ENCODE measurements around the gene C2. TPM values are rescaled to one million over a fixed set of nuclear protein-coding genes. Genes with fewer than 3 reads are reported as not detected.
A peak's percentile ranks its signal among the peaks of the same experiment; 100 is the strongest.

The C2 gene
- total RNA-seq, 2 donors from 2014 or later, result 12.3 to 30.0 TPM

GRCh38 chr6:31947864-31948263 lies 20.3 kb downstream of the C2 start:
- ATAC-seq (no peak), DNase-seq (no peak)
- intact Hi-C loops (cut with DNase I), result loop anchor here in 1 of 2 donors (5.0 kb wide), 1 partner anchor 41 kb away; no protein-coding TSS in a partner anchor

DNA sequence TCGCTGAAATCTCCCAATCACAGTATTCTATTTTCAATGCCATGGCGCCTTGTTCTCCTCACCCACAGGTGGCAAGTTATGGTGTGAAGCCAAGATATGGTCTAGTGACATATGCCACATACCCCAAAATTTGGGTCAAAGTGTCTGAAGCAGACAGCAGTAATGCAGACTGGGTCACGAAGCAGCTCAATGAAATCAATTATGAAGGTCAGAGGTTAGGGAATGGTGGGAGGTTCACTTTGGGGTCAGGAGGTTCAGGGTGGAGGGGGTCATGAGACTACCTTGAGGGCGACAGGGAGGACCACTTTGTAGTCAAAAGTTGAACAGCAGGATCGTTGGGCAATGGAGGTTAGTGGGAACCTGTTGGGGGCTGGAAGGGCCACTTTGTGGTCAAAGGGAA lies 20.8 kb downstream of the C2 start:
- no peak for DNase-seq
- intact Hi-C loops (cut with DNase I), result loop anchor here in 1 of 2 donors (5.0 kb wide), 1 partner anchor 41 kb away; no protein-coding TSS in a partner anchor
- no peak for ATAC-seq

DNA sequence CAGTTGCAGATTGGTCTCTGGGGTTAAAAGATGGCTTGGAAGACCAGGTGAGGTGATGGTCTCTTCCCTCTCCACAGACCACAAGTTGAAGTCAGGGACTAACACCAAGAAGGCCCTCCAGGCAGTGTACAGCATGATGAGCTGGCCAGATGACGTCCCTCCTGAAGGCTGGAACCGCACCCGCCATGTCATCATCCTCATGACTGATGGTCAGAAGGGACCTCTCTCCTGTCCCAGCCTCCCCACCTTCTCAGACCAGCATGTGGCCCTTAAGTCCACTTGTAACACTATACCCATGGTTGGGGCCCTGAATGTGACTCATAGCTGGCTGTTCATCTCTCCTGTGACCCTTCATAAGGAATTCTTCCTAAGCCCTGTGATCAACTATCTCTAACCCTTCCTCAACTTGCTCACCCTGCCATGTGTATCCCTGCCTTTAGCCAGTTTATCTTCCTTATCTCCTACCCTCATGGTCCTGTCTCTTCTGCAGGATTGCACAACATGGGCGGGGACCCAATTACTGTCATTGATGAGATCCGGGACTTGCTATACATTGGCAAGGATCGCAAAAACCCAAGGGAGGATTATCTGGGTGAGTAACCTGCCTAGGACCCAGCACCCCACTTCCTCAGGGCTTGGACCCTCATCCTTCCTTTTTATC lies 21.4 kb downstream of the C2 start:
- intact Hi-C loops (cut with DNase I), result loop anchor here in 1 of 2 donors (5.0 kb wide), 1 partner anchor 42 kb away; no protein-coding TSS in a partner anchor
- DNase-seq, result no peak
- ATAC-seq, result no peak

DNA sequence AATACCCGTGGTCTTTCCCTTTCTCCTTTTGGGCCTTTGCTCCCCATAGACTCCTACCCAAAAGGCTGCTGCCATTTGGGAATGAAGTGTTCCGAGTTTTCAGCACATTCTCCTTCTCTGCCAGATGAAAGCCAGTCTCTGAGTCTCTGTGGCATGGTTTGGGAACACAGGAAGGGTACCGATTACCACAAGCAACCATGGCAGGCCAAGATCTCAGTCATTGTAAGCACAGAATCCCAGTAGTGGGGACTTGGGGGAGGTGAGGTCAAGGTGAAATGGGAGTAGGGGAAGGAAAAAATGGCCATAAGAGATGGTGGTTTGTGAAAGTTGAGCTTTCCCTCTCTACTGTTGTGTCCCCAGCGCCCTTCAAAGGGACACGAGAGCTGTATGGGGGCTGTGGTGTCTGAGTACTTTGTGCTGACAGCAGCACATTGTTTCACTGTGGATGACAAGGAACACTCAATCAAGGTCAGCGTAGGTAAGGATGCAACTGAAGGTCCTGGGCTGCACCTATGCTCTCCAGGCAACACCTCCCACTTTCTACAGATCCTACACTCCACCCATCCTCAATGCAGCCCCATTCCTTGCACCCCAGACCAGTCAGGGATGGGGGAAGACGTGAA lies 22.5 kb downstream of the C2 start:
- intact Hi-C loops (cut with DNase I), result loop anchor here (5.0 to 10.0 kb wide), 2 partner anchors 43 to 265 kb away; partner anchors contain the start of gene LY6G5C (in 1 of the 2)
- DNase-seq (no peak), ATAC-seq (no peak)

GRCh38 chr6:31952140-31952805 lies 24.8 kb downstream of the C2 start:
- DNase-seq (peak; percentile 72), ATAC-seq (peak; percentile 49 to 54)
- intact Hi-C loops (cut with DNase I), result loop anchor here in 1 of 2 donors (10.0 kb wide), 1 partner anchor 267 kb away; the partner anchor contains the start of gene LY6G5C

DNA sequence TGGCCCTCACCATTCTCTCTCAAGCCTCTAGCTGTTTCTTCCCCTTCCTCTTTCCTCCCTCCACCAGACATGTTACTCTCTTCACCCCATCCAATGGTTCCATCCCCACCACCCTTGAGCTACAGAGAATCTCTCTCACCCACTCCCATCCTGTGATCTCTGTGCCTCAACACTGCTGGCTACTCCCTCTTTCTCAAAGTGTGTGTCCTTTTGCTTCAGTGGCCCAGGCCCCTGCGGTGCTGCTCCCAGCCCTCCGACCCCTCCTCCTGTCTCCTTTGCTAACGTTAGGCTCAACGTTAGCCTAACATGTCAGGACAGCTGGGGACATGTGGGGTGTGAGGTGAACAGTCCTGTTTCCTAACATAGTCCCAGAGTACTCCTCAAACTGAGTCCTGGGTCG lies 25.4 kb downstream of the C2 start:
- intact Hi-C loops (cut with DNase I), result loop anchor here in 1 of 2 donors (10.0 kb wide), 1 partner anchor 268 kb away; the partner anchor contains the start of gene LY6G5C
- ATAC-seq (no peak), DNase-seq (no peak)

DNA sequence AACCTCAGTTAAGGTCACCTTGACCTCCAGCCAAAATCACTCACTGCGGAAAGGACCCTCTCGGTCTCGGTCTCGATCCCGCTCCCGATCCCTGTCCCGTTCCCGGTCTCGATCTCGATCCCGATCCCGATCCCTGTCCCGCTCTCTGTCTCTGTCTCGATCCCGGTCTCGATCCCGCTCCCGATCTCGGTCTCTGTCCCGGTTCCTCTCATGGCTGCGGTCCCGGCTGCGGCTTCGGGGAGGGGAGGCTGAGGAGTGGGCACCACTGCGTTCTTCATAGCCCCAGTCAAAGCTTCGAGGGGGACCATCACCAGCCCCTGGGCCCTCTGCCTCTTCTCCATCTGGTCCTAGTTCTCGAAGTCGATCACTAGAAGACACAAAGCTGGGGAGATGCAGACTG lies 27.0 kb downstream of the C2 start:
- DNase-seq (no peak), ATAC-seq (no peak)
- intact Hi-C loops (cut with DNase I), result loop anchor here in 1 of 2 donors (10.0 kb wide), 1 partner anchor 270 kb away; the partner anchor contains the start of gene LY6G5C

- intact Hi-C loops (cut with DNase I), result loop anchor here in 1 of 2 donors (10.0 kb wide), 1 partner anchor 272 kb away; the partner anchor contains the start of gene LY6G5C
- ATAC-seq (no peak), DNase-seq (no peak)
Observed at GRCh38 chr6:31956796-31957195, 29.3 kb downstream of the C2 start.

- DNase-seq, result no peak
- peak in 1 of 2 donors; percentile 15 for ATAC-seq
- intact Hi-C loops (cut with DNase I), result loop anchor here in 1 of 2 donors (10.0 kb wide), 1 partner anchor 274 kb away; the partner anchor contains the start of gene LY6G5C
Observed at GRCh38 chr6:31958412-31958740, 30.9 kb downstream of the C2 start.

DNA sequence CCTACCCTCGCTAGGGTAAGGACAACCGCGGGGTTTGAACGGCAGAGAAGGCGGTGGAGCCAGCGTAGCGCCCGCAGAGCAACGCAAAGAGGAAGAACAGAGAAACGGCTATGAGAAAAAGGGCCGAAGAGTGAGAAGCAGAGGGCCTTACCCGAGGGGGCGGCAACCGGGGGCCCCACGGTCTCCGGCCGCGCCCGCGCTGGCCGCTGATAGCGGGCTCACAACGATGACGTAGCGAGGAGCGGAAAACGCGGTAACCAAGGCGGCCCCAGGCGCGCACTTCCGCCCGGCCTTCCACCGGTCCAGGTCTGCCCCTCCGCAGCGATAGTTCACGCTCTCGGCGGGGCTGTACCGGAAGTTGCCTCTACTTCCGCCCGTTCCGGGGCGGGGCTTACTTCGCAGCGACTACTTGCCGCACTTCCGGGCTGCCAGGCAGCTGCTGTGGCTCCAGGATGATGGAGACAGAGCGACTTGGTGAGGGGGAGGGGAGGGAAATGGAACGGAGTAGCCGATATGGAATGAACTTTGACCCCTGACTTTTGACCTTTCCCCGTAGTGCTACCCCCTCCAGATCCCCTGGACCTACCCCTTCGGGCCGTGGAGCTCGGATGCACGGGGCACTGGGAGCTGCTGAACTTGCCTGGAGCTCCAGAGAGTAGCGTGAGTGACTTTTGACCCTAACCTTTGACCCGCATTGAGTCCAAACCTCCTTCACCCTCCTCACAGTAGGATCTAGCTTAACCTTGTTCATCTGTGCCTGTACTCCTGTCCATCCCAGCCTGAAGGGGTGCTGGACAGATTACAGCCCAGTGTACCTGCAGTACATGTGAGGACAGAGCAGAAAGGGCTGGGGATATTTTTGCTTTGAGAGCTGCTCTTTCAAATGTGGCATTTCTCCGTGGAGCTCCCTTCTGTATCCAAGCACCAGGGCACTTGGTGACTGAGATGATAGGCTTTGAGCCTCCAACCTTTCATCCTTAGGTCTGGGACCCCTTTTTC lies 31.5 kb downstream of the C2 start, which contains the start of the genes NELFE and SKIC2:
NELFE (minus strand) TSS at position 231 of the 999 bp plus-strand sequence. CDS start 525 bp downstream, outside the sequence.
SKIC2 (plus strand) TSS at position 435 of the 999 bp plus-strand sequence; CDS start at position 453, 18 bp downstream.
- DNase-seq (peak; percentile 98), ATAC-seq (peak; percentile 98 to 100)
- intact Hi-C loops (cut with DNase I), result loop anchor here in 1 of 2 donors (10.0 kb wide), 1 partner anchor 274 kb away; the partner anchor contains the start of gene LY6G5C

DNA sequence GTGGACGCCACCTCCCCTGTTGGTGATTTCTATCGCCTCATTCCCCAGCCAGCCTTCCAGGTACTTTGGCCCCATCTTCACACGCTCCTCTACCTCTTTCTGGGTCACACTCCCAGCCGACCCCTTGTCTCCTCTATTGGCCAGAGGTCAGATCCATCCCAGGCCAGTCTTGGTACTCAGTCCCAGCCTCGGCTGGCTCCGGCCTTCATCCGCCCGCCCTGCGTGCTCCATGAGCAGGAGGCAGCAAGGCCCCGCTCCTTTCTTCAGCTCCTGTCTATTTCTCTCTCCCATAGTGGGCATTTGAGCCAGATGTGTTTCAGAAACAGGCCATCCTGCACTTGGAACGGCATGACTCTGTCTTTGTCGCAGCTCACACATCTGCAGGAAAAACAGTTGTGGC lies 34.1 kb downstream of the C2 start:
- intact Hi-C loops (cut with DNase I), result no loop called here
- no peak for ATAC-seq
- no peak for DNase-seq

DNA sequence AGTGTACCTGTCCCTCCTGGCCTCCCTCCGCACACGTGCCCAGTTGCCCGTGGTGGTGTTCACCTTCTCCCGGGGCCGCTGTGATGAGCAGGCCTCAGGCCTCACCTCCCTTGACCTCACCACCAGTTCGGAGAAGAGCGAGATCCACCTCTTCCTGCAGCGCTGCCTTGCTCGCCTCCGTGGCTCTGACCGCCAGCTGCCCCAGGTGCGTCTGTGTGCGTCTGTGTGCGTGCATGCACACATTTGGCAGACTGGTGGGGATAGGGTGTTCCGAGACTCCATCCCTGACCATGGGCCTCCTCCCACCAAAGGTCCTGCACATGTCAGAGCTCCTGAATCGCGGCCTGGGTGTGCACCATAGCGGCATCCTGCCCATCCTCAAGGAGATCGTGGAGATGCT lies 36.4 kb downstream of the C2 start:
- ATAC-seq (no peak), DNase-seq (no peak)
- intact Hi-C loops (cut with DNase I), result no loop called here

DNA sequence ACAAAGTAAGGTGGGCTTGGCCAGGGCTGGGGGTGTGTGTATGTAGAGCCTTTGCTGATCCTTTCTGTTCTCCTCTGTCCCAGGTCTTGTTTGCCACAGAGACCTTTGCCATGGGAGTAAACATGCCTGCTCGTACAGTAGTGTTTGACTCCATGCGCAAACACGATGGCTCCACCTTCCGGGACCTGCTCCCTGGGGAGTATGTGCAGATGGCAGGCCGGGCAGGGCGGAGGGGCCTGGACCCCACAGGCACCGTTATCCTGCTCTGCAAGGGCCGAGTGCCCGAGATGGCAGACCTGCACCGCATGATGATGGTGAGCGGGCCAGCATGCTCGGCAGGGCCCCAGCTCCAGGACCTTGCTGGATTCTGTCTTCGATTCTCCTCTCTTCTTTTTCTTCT lies 38.2 kb downstream of the C2 start:
- ATAC-seq, result no peak
- DNase-seq, result no peak
- intact Hi-C loops (cut with DNase I), result no loop called here

DNA sequence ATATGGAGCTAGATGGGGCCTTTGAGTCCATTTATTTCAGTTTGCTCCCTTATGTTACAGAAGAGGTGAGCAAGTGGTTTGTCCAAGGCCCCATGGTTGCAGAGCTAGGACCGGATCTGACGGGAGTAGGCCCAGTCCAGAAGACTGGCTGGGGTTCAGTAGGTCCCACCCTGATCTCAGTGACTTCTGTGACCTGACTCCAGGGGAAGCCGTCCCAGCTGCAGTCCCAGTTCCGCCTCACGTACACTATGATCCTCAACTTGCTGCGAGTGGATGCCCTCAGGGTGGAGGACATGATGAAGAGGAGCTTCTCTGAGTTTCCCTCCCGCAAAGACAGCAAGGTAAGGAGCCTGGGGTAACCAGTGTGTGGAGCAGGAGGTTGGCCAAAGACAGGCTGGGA lies 39.0 kb downstream of the C2 start:
- intact Hi-C loops (cut with DNase I), result no loop called here
- ATAC-seq (no peak), DNase-seq (no peak)

DNA sequence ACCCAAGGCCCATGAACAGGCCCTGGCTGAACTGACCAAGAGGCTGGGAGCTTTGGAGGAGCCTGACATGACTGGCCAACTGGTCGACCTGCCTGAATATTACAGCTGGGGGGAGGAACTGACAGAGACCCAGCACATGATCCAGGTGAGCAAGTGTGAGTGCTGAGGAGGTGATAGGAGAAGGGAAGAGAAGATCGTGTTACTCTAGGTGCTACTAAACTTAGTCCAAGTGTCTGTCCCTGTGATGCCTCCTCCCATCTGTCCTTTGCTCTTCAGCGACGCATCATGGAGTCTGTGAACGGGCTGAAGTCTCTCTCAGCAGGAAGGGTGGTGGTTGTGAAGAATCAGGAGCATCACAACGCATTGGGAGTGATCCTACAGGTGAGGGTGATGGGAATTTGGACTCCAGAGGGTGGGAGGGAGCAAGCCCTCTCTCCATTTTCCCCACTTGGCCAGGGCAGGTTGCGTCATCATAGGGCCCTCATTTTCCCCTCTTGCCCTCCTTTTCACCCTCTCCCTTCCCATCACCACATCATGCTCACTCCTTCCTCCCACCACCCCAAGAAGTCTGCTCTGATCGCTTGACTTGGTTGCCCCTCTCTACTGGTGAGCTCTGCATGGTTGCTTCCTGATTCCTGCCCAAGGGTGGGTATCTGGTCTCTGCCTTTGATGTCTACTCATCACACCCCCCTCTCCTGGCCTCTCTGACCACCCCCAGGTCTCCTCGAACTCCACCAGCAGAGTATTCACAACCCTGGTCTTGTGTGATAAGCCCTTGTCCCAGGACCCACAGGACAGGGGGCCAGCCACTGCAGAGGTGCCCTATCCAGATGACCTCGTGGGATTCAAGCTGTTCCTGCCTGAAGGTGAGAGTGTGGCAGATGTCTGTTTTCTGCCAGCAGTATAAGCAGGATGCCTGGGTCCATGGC lies 39.7 kb downstream of the C2 start:
- intact Hi-C loops (cut with DNase I), result no loop called here
- DNase-seq, result no peak
- no peak for ATAC-seq

GRCh38 chr6:31967926-31968320 lies 40.4 kb downstream of the C2 start:
- ATAC-seq (no peak), DNase-seq (no peak)
- intact Hi-C loops (cut with DNase I), result no loop called here

- DNase-seq (no peak), ATAC-seq (no peak)
- intact Hi-C loops (cut with DNase I), result no loop called here
Observed at GRCh38 chr6:31968326-31968725, 40.8 kb downstream of the C2 start.

Data from left cardiac atrium (tissue), 4 donors.